GM19463 (cell line): ENCODE measurements around the gene DUOX1.

Source experiments
- ATAC-seq: cut with Tn5 transposase; IDR thresholded peaks from one replicate; pipeline ENCODE4 v1.9.1; 2021; ENCODE audit warnings: mild to moderate bottlenecking, moderate library complexity; ENCODE audit not compliant: unreplicated experiment

DUOX1 gene

GRCh38 chr15:45105586-45105985, 24.2 kb upstream of the DUOX1 start:
- ATAC-seq = no peak

DNA sequence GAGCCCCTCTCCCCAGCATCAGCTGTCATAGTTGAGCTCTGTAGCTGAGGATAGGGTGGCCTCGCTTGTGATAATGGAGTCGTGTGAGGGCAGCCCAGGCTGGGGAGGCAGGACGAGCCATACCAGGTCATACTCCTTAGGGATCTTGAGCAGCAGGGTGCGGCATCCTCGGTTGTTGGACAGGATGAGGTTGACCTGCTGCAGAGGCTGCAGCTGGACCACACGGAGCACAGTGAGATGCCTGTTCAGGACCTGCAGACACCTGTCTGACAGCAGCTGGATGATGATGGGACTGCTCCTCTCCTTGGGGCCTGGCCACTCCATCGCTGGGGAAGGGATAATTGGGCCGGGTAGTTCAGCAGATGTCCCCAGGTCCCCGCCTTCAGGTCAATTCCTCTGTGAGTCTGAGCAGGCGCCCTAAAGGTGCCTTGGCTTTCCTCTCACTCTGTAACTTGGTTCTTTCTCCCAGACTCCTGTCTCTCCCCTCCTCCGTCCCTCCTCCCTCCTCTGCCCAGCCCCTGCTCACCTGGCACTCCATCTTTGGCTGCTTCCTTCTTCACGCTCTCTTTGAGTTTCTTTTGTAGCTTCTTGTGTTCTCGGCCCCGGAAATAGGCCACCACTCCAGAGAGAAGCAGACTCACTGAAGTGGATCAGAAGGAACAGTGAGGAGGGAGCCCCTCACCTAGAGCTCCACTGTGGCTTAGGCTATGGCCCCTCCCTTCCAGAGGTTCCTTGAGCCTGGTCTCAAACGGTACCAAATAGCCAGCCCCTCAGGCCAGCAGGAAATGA, 23.6 kb upstream of the DUOX1 start:
- ATAC-seq = no peak

GRCh38 chr15:45107941-45108630, 21.7 kb upstream of the DUOX1 start:
- ATAC-seq = no peak

DNA sequence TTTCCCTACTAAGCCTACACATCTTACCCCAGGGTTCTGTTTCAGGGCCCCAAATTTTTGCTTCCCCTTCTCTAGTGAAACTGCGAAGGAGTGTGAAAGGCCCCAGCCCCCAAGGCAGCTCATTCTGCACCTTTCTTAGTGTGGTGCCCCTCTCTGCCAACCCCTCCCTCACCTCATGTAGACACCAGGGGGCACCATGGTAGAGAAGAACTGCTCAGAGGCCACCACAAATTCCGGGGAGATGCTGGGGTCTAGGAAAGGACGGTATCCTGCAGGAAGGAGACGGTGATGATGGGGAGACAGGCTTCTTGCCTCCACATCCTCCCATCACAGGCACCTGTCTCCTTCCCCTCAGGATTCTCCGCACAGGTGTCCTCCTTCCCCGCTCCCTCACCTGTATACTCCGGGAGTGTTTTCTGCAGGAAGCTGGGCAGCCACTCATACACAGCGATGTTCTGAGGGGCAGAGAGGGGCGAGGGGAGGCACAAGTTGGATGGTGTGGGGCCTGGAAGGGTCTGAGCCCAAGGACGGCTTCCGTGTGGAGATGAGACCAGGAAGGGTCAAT, 19.5 kb upstream of the DUOX1 start:
- no peak for ATAC-seq

GRCh38 chr15:45111390-45112142, 18.2 kb upstream of the DUOX1 start:
- ATAC-seq = no peak

DNA sequence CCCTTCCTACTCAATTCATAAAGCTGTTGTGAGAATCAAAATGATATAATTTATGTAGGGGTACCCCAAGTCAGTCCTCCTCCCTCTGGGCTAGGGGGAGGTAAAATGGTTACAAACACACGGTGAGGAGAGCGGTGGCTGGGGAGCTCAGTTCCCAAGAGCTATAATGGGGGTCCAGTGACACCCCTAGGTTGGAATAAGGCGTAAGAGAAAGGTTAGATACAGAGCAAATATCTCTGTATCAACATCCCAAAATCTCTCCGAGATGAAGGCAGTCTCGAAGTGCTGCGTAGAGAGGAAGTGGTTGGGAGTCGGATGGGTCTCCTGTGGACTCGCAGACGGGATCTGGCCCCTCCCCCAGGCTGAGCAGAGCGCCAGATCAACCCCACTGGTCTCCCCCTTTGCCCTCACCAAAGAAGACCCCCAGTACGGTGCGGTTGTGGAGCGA, 17.6 kb upstream of the DUOX1 start:
- no peak for ATAC-seq

DNA sequence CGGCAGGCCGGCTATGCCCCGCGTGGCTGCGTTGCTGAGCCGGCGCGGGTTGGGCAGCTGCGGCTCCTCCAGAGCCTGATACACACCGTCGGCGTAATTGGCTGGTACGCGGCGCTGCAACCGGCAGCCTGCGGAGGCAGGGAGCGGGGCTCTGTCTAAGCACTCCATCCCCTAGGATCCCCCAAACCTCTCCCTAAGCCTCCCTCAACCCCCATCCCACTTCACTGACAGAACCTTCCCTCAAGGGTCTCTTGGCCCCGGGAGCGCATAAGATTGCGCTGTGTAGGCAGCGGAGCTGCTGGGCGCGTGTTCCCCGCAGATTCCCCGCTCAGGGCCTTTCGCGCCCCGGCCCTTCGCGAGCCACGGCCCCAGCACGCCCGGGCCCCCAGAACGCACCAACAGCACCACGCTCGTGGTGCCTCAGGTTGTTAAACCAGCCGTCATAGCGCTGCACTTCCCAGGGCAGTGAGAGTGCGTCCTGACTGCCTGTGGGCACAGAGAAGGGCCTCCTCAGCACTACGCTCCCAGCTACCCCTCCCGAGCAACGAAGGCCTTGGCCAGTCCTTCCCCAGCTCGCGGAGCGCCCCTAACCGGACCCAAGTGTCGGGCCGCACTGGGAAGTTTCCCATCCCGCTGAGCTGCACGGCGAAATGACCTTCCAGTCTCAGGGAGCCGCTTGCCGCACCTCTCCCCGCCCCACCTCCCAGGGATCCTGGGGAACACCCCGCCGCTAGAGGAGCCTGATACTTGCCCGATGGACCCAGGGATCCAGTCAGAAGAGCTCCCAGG, 17.0 kb upstream of the DUOX1 start:
- ATAC-seq = no peak

- ATAC-seq = no peak
Measured at GRCh38 chr15:45113380-45113990, 16.3 kb upstream of the DUOX1 start.

DNA sequence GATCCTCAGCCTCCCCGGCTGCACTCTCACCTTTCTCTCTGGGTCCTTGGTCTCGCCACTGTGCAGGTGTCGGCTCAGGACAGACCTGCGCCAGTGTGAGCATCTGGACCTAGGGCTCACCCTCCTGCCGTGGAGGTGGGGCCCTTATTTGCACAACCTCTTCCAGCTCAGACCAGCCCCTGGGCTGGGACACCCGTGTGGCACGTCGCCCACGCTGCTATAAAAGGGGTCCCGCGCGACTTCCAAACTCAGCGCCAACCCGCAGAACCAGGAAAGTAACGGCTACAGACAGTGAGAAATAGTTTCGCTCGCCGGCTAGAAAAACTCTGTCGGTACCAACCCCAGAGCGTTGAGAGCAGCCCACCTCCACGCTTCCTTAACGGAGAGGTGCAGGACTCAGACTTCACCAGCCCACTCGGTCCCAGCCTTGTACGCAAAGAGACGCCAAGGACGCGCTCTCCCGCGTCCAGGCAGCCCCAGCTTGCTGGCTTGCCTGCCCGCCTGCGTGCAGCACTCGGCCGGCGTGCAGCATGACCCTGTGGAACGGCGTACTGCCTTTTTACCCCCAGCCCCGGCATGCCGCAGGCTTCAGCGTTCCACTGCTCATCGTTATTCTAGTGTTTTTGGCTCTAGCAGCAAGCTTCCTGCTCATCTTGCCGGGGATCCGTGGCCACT, 15.6 kb upstream of the DUOX1 start, which contains the start of the genes DUOX2 and DUOXA2:
TSS of gene DUOX2 (minus strand) at position 97 of the 675 bp plus-strand sequence. CDS start 761 bp downstream, outside the sequence.
TSS of gene DUOXA2 (plus strand) at position 251 of the 675 bp plus-strand sequence. CDS start at position 531, 280 bp downstream.
- no peak for ATAC-seq

- no peak for ATAC-seq
Measured at GRCh38 chr15:45114751-45115085, 15.1 kb upstream of the DUOX1 start.

DNA sequence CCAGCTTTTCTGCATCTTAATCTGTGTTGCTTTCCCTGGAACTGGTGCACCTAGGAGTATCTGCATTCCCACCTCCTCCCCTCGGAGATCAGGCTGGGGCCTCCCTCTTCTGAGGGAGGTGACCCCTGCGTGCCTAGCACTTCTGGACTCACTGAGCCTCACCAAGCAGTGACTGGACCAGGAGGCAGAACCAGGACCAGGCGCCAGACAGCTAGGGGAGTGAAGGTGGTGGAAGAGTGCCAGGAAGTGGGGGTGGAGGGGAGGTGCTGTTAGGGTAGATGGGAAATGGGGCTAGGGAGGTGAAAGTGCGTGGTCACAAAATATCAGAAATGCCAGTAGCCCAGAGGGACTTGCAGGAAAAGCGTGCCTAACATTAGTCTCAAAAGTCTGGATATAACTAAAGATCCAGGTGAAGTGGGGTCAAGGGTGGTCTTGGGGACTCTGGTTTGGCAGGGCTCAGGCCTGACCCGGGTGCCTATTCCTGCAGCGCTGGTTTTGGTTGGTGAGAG, 14.4 kb upstream of the DUOX1 start:
- no peak for ATAC-seq

DNA sequence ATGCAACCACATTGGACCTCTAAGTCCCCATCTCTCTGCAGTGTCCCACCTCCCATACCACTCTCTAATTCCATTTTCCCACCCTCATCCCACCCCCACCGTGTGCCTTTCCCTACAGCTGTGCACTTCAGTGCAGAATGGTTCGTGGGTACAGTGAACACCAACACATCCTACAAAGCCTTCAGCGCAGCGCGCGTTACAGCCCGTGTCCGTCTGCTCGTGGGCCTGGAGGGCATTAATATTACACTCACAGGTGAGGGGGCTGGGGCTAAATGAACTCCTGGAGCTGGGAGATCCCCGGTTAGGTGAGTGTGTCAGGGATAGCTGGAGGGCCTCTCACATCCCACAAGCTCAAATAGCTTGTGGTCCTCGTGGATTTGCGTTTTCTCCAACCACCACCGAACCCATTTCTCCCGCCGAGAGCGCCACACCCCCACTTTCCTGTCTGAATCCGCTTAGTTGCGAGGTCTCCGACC, 13.8 kb upstream of the DUOX1 start:
- no peak for ATAC-seq

DNA sequence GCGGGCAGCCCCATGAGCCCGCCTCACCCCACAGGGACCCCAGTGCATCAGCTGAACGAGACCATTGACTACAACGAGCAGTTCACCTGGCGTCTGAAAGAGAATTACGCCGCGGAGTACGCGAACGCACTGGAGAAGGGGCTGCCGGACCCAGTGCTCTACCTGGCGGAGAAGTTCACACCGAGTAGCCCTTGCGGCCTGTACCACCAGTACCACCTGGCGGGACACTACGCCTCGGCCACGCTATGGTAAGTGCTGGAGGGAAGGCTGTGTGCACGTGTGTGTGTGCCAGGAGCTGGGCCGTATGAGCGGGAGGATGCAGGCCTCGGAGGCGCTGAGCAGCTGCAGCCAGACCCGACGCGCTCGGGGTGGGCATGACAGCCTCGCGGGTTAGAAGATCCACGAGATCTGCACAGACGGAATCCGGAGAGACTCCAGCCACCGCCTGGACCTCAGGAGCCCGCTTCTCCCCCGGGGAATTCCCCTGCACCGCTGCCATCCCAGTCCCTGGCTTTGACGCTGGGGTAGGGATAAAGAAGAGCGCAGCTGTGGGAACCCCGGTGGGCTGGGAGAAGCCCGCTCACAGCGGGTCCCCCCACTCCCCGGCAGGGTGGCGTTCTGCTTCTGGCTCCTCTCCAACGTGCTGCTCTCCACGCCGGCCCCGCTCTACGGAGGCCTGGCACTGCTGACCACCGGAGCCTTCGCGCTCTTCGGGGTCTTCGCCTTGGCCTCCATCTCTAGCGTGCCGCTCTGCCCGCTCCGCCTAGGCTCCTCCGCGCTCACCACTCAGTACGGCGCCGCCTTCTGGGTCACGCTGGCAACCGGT, 13.1 kb upstream of the DUOX1 start:
- no peak for ATAC-seq

DNA sequence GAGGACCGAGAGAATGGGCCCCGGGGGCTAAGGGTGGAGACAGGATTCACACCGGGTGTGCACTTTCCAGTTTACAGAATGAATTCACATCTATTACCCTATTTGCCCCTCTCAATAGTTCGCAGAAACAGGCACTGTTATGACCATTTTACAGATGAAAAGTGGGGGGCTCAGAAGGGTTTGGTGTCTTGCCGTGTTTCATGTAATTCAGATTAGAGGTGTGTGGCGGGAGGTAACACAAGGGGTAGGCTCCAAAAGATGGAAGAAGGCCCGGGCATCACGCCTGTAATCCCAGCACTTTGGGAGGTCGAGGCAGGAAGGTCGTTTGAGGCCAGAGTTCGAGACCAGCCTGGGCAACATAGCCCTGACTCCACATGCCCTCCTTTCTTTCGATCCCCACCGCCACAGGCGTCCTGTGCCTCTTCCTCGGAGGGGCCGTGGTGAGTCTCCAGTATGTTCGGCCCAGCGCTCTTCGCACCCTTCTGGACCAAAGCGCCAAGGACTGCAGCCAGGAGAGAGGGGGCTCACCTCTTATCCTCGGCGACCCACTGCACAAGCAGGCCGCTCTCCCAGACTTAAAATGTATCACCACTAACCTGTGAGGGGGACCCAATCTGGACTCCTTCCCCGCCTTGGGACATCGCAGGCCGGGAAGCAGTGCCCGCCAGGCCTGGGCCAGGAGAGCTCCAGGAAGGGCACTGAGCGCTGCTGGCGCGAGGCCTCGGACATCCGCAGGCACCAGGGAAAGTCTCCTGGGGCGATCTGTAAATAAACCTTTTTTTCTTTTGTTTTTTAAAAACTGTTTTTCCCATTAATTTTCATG, 12.3 kb upstream of the DUOX1 start:
- no peak for ATAC-seq

GRCh38 chr15:45118131-45118588, 11.6 kb upstream of the DUOX1 start:
- ATAC-seq = peak; percentile 96

DNA sequence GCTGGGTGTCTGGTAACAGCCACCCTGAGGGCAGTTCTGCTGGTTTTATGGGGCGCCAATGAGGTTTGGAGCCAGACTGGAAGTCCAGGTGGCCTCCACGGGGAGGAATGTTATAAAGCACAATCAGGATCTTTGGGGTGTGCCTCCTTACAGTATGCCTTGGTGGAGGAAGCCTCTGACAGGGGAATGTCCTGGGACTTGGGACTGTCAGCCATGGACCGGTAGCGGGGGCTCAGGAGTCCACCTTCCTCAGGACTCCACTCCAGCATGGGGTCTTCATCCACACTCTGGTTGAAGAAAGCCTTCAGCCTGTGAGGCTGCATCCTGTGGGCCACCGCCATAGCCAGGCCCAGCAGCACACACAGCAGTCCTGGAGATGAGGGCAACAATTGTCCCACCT, 10.8 kb upstream of the DUOX1 start:
- ATAC-seq = no peak
